ENCODE results near the gene WDR70. TPM values are rescaled to one million over a fixed set of nuclear protein-coding genes. Genes with fewer than 3 reads are reported as not detected.

Gene WDR70
- total and polyA plus RNA-seq, 10 of the 15 experiments (the other 5 are each of a cell fraction or from before 2014, with no cell fraction given), result 10.9 to 33.6 (median 29.1) TPM

DNA sequence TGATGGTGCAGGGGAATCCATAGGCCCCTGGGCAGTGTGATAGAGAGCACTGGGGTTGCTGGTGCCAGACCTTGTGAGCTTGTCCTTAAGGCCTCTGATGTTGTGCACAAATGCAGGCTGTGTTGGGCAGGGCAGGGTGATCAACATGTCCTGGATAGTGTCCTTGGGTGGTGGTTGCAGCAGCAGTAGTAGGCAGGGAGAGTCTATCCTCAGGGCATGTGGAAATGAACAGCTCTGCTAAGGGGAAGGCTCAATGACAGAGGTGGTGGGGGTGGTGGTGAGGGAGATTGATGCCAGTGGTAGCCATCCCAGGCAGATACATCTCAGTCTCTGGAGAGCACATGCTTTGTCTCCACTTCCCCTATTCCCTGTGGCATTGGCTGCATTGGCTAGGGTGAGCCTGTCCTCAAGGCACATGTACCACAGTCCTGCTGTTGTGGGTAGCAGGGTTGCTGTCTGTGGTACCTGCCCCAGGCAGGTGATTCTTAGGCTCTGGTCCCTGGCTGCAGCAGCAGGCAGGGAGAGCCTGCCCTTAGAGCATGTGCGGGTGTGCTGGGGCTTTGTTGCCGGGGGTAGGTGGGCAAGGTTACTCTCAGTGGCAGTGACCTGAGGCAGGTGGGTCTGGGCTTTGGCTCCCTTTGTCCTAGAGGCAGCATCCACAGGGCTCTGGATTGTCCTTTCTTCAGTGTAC, 111.1 kb downstream of the WDR70 start:
- WGBS (ENCODE audit: insufficient coverage, insufficient replicate concordance, low lambda C conversion rate, missing lambda C conversion rate), result 100% methylated on average over 2 of the region's 2 CpGs
- BruUV-seq (replicated peaks), result no TSS peak
- Histone ChIP-seq H3K4me1 (ENCODE audit: control insufficient read depth, insufficient read depth, low read length) (no peaks in the 10 kb centered on the region), H4K20me1 (ENCODE audit: control insufficient read depth, insufficient read depth) (no peaks in the 10 kb centered on the region), H3K27me3 (replicated peaks in 1 of 2; ENCODE audit: control insufficient read depth in 2 of 2, insufficient read depth in 2 of 2, low read length in 1 of 2) (no peaks in the 10 kb centered on the region), H3K79me2 (ENCODE audit: control insufficient read depth, insufficient read depth, low read length) (no peaks in the 10 kb centered on the region), H3K9ac (ENCODE audit: control insufficient read depth, insufficient read depth, low read length) (no peak overlapping the region), H3K9me3 (replicated peaks; ENCODE audit: control insufficient read depth, insufficient read depth, low read length) (no peaks in the 10 kb centered on the region; the same call in 2 of the 3 replicates), H2AFZ (ENCODE audit: control insufficient read depth, low read depth, low read length) (no peak overlapping the region), H3K27ac (ENCODE audit: control insufficient read depth, insufficient read depth) (no peak overlapping the region), H3K36me3 (ENCODE audit: control insufficient read depth in 2 of 2, insufficient read depth in 2 of 2, low read length in 1 of 2) (peaks cover 0 to 2% of the 10 kb centered on the region in 2 experiments; a peak in 2 of 4 replicates), H3K4me2 (ENCODE audit: control insufficient read depth, insufficient read depth) (no peak overlapping the region), H3K4me3 (no peak overlapping the region)
- TF ChIP-seq ZNF622 (IDR thresholded peaks at IDR 0.05), result no peak
- TF ChIP-seq, protein P1, sequence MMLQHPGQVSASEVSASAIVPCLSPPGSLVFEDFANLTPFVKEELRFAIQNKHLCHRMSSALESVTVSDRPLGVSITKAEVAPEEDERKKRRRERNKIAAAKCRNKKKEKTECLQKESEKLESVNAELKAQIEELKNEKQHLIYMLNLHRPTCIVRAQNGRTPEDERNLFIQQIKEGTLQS (IDR thresholded peaks at IDR 0.05; ENCODE audit: borderline replicate concordance, extremely low read depth, low read depth, low read length), result no peak
- no peak for TF ChIP-seq MTA2 (IDR thresholded peaks at IDR 0.05; ENCODE audit: low read depth)
- TF ChIP-seq CBFB (IDR thresholded peaks at IDR 0.05; ENCODE audit: low read depth), result no peak
- TF ChIP-seq CBX3 (IDR thresholded peaks at IDR 0.05; ENCODE audit: borderline replicate concordance, low read depth), result no peak
- TF ChIP-seq RBBP5 (conservative IDR thresholded peaks at IDR 0.05), result no peak
- TF ChIP-seq, protein P2, sequence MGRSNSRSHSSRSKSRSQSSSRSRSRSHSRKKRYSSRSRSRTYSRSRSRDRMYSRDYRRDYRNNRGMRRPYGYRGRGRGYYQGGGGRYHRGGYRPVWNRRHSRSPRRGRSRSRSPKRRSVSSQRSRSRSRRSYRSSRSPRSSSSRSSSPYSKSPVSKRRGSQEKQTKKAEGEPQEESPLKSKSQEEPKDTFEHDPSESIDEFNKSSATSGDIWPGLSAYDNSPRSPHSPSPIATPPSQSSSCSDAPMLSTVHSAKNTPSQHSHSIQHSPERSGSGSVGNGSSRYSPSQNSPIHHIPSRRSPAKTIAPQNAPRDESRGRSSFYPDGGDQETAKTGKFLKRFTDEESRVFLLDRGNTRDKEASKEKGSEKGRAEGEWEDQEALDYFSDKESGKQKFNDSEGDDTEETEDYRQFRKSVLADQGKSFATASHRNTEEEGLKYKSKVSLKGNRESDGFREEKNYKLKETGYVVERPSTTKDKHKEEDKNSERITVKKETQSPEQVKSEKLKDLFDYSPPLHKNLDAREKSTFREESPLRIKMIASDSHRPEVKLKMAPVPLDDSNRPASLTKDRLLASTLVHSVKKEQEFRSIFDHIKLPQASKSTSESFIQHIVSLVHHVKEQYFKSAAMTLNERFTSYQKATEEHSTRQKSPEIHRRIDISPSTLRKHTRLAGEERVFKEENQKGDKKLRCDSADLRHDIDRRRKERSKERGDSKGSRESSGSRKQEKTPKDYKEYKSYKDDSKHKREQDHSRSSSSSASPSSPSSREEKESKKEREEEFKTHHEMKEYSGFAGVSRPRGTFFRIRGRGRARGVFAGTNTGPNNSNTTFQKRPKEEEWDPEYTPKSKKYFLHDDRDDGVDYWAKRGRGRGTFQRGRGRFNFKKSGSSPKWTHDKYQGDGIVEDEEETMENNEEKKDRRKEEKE (IDR thresholded peaks at IDR 0.05), result no peak
- ChIA-PET CTCF (interaction anchor here (0.5 kb wide), 1 partner anchor 55 kb away, joined by 3 read pairs; no protein-coding TSS in a partner anchor), RAD21 (ENCODE audit: unreplicated experiment) (no interaction called here), SMC1A (ENCODE audit: uncharacterized antibody, unreplicated experiment) (no interaction called here), POLR2A (no interaction called here)
- ATAC-seq (no peak), FAIRE-seq (no peak), DNase-seq (ENCODE audit: low read depth, low spot score) (no peak)
- in situ Hi-C loops (cut with MboI) (no loop called here), intact Hi-C loops (cut with micrococcal nuclease; ENCODE audit: unreplicated experiment) (no loop called here)

Data from GM12878 (cell line).